ENCODE measurements around the gene ANK3. TPM values are rescaled to one million over a fixed set of nuclear protein-coding genes. Genes with fewer than 3 reads are reported as not detected.

Gene ANK3
- total RNA-seq, 1 experiment from 2014 or later, result 6.7 TPM

DNA sequence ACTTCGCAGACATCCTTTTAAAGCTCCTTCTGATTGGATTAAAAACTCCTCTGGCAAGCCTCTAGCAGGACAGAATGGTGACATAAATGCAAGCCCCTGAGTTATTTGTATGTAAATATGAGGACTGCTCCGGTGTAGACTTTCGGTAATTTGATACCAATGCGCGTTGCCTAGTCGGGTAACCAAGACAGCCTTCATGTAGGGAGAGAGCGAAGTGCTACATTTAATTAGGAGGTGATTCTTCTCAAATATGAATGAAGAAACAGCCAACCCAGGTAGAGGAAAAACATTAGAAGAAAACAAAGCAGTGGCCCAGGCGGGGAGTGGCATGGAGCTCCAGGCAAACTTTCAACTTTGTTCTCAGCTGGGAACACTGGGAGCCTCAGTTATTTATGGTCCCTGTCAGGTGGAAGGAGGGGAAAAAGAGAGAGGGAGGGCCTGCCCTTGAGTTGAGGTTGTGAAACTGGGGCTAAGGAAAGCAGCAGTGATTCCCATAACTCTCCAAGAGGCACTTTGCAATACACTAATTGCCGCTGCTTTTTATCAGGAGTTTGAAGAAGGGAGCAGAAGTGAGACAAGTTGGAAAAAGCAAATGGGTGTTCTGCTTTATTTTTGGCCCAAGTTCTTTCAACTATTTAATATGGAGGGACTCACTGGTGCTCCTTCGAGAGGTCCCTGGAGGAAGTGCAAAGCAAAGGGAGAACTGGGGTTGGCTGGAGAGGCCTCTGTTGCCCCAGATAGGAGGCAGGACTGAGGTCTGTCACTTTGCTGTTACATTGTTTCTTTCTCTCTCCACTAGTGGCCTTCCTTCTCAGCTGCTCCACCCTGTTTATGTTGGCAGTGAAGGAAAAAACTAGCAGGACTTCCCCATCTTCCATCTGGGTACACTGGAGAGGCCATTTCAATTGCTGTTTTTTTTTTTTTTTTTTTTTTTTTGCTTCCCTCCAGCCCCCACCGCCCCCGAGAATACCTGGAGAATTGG is 248.7 kb downstream of the ANK3 start:
- Mint-ChIP-seq H3K27me3 (ENCODE audit: insufficient read depth, unreplicated experiment) (no peaks in the 10 kb centered on the region), H3K36me3 (ENCODE audit: insufficient read depth, unreplicated experiment) (no peaks in the 10 kb centered on the region), H3K4me1 (ENCODE audit: insufficient read depth, unreplicated experiment) (peaks cover 5% of the 10 kb centered on the region), H3K9me3 (ENCODE audit: unreplicated experiment) (peaks cover 7% of the 10 kb centered on the region), H3K4me3 (ENCODE audit: unreplicated experiment) (no peak overlapping the region), H3K27ac (ENCODE audit: low read depth, unreplicated experiment) (no peak overlapping the region)
- intact Hi-C loops (cut with micrococcal nuclease), result loop anchor here (2.0 kb wide), 1 partner anchor 18 kb away; no protein-coding TSS in a partner anchor
- ChIA-PET POLR2A (interaction anchor here (1.0 to 4.6 kb wide), 6 partner anchors 12 to 370 kb away, joined by 3 to 44 read pairs (median 4); no protein-coding TSS in a partner anchor), CTCF (interaction anchor here (0.6 to 2.2 kb wide), 9 partner anchors 12 to 531 kb away, joined by 3 to 9 read pairs (median 5); no protein-coding TSS in a partner anchor)
- no TSS peak for BruUV-seq (replicated peaks)
- DNase-seq (ENCODE audit: unreplicated experiment), result peak; percentile 59
- TF ChIP-seq, protein P1, sequence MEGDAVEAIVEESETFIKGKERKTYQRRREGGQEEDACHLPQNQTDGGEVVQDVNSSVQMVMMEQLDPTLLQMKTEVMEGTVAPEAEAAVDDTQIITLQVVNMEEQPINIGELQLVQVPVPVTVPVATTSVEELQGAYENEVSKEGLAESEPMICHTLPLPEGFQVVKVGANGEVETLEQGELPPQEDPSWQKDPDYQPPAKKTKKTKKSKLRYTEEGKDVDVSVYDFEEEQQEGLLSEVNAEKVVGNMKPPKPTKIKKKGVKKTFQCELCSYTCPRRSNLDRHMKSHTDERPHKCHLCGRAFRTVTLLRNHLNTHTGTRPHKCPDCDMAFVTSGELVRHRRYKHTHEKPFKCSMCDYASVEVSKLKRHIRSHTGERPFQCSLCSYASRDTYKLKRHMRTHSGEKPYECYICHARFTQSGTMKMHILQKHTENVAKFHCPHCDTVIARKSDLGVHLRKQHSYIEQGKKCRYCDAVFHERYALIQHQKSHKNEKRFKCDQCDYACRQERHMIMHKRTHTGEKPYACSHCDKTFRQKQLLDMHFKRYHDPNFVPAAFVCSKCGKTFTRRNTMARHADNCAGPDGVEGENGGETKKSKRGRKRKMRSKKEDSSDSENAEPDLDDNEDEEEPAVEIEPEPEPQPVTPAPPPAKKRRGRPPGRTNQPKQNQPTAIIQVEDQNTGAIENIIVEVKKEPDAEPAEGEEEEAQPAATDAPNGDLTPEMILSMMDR (IDR thresholded peaks at IDR 0.05; ENCODE audit: unreplicated experiment), result no peak

DNA sequence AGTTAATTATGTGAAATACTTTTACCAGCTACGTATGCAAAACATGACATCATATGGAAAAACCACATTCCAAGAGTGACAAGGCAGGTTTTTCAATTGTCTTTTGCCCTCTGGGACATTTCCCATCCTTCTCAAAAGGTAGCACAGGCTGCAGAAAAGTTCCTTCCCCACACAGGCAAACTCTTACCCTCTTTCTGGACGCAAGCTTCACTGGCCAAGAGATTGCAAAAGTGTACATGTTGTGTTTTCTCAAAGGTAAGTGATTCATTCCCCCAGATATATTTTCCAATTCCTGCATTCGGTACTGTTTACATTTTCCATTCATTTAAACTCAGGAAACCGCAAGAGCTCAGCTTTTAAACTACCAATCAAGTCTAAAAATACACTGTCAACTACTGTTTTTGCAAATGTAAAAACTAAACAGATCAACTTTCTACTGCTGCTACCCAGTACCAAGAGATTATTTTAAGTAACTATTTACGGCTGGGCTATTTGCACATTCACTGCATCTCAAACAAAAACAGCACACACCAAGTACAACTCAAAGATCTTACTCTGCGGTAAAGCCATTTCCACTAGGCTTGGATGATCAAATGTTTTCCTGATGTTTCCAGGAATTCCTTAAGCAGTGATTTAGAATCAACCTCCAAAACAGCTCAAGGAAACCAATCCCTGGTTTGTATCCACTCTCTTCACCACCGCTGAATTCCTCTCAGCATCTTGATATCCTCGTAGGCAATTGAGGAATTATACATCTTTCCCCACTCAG is 249.7 kb downstream of the ANK3 start:
- no TSS peak for BruUV-seq (replicated peaks)
- no peak overlapping the region for H3K4me3 Mint-ChIP-seq (ENCODE audit: unreplicated experiment)
- no peaks in the 10 kb centered on the region for H3K27me3 Mint-ChIP-seq (ENCODE audit: insufficient read depth, unreplicated experiment)
- intact Hi-C loops (cut with micrococcal nuclease), result loop anchor here (2.0 kb wide), 1 partner anchor 17 kb away; no protein-coding TSS in a partner anchor
- POLR2A ChIA-PET, result interaction anchor here (0.6 to 4.6 kb wide), 12 partner anchors 9 to 371 kb away, joined by 3 to 44 read pairs (median 4); no protein-coding TSS in a partner anchor
- peaks cover 7% of the 10 kb centered on the region for H3K9me3 Mint-ChIP-seq (ENCODE audit: unreplicated experiment)
- no peak overlapping the region for H3K27ac Mint-ChIP-seq (ENCODE audit: low read depth, unreplicated experiment)
- TF ChIP-seq, protein P1 (IDR thresholded peaks at IDR 0.05; ENCODE audit: unreplicated experiment), result no peak
- DNase-seq (ENCODE audit: unreplicated experiment), result peak; percentile 84
- no peaks in the 10 kb centered on the region for H3K36me3 Mint-ChIP-seq (ENCODE audit: insufficient read depth, unreplicated experiment)
- peaks cover 5% of the 10 kb centered on the region for H3K4me1 Mint-ChIP-seq (ENCODE audit: insufficient read depth, unreplicated experiment)
- CTCF ChIA-PET, result interaction anchor here (0.6 to 2.2 kb wide), 10 partner anchors 11 to 193 kb away, joined by 3 to 9 read pairs (median 4); no protein-coding TSS in a partner anchor

DNA sequence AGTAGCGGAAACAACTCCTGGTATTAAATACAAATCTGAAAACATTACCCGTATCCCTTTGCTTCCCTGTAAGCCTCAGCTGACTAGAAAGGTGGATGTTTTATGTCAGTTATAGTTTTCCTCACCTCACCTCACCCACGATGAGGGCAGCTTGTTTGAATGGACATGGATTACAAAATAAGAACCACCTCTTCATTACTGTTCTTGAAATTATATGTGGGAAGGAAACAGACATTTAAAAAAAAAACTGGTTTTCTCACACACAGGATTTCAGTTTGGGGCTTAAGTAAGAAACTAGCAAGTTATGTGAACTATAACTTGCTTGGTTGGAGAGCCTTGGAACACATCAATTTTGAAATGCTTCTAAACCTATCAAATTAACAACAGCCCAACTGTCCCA is 250.4 kb downstream of the ANK3 start:
- POLR2A ChIA-PET, result interaction anchor here (0.6 to 4.6 kb wide), 9 partner anchors 9 to 338 kb away, joined by 3 to 44 read pairs (median 4); no protein-coding TSS in a partner anchor
- TF ChIP-seq, protein P1 (IDR thresholded peaks at IDR 0.05; ENCODE audit: unreplicated experiment), result no peak
- BruUV-seq (replicated peaks), result no TSS peak
- peaks cover 5% of the 10 kb centered on the region for H3K4me1 Mint-ChIP-seq (ENCODE audit: insufficient read depth, unreplicated experiment)
- CTCF ChIA-PET, result interaction anchor here (0.6 to 2.2 kb wide), 6 partner anchors 11 to 381 kb away, joined by 3 to 9 read pairs (median 3); no protein-coding TSS in a partner anchor
- H3K4me3 Mint-ChIP-seq (ENCODE audit: unreplicated experiment), result no peak overlapping the region
- H3K9me3 Mint-ChIP-seq (ENCODE audit: unreplicated experiment), result peaks cover 7% of the 10 kb centered on the region
- H3K36me3 Mint-ChIP-seq (ENCODE audit: insufficient read depth, unreplicated experiment), result no peaks in the 10 kb centered on the region
- no peak for DNase-seq (ENCODE audit: unreplicated experiment)
- intact Hi-C loops (cut with micrococcal nuclease), result no loop called here
- no peaks in the 10 kb centered on the region for H3K27me3 Mint-ChIP-seq (ENCODE audit: insufficient read depth, unreplicated experiment)
- H3K27ac Mint-ChIP-seq (ENCODE audit: low read depth, unreplicated experiment), result no peak overlapping the region

All from MCF 10A (cell line).